ENCODE data around the gene COL5A2.

GRCh38 chr2:189176516-189176915 lies 3.0 kb downstream of the COL5A2 start:
- no peak for TF ChIP-seq CTCF (conservative IDR thresholded peaks at IDR 0.05 in 1 of 2, IDR thresholded peaks at IDR 0.05 in 1 of 2; ENCODE audit: extremely low read depth in 1 of 2, insufficient read depth in 1 of 2, low read depth in 1 of 2, low read length in 2 of 2)
- no peak for TF ChIP-seq EZH2 (IDR thresholded peaks at IDR 0.05; ENCODE audit: borderline replicate concordance, low read length)
